Astrocyte (in vitro differentiated cells and primary cell): ENCODE measurements around the gene PRDM15. TPM values are rescaled to one million over a fixed set of nuclear protein-coding genes. Genes with fewer than 3 reads are reported as not detected.

Experiments
- DNase-seq: peaks from one replicate; pipeline ENCODE4 v3.0.0-alpha.2; 2010; ENCODE audit warnings: low read depth
- FAIRE-seq: peaks from 2 replicates; lab custom pipeline; 2011; peaks lifted over from hg19 to GRCh38; lab: Jason Lieb, UNC
- H2AFZ ChIP-seq: 2 replicates; pipeline ENCODE4 v1.6.0; 2012; ENCODE audit warnings: low read depth, low read length, inconsistent platforms
- H3K27ac ChIP-seq: 2 replicates; pipeline ENCODE4 v1.5.1; 2011; ENCODE audit warnings: low read depth, low read length, inconsistent platforms
- H3K27me3 ChIP-seq: 2 replicates; pipeline ENCODE4 v1.6.0; 2011; ENCODE audit warnings: low read length, inconsistent platforms; ENCODE audit not compliant: insufficient read depth
- H3K36me3 ChIP-seq: 2 replicates; pipeline ENCODE4 v1.5.1; 2011; ENCODE audit warnings: low read length, inconsistent platforms; ENCODE audit not compliant: insufficient read depth
- H3K4me1 ChIP-seq: 2 replicates; pipeline ENCODE4 v1.5.1; 2011; ENCODE audit warnings: low read length, inconsistent platforms; ENCODE audit not compliant: insufficient read depth
- H3K4me2 ChIP-seq: 2 replicates; pipeline ENCODE4 v1.6.0; 2012; ENCODE audit warnings: low read length, inconsistent platforms
- H3K4me3 ChIP-seq: 2 replicates; pipeline ENCODE4 v1.5.1; 2011; ENCODE audit warnings: low read depth, mild to moderate bottlenecking, low read length, inconsistent platforms; ENCODE audit not compliant: insufficient read depth
- H3K79me2 ChIP-seq: 2 replicates; pipeline ENCODE4 v1.6.0; 2012; ENCODE audit warnings: mild to moderate bottlenecking, low read length, inconsistent platforms; ENCODE audit not compliant: insufficient read depth
- H3K9ac ChIP-seq: 2 replicates; pipeline ENCODE4 v1.6.0; 2012; ENCODE audit warnings: mild to moderate bottlenecking, low read length, inconsistent platforms
- H3K9me3 ChIP-seq: 2 replicates; pipeline ENCODE4 v1.5.1; 2012; ENCODE audit warnings: low read depth, mild to moderate bottlenecking, low read length, inconsistent platforms; ENCODE audit not compliant: insufficient read depth
- H4K20me1 ChIP-seq: 2 replicates; pipeline ENCODE4 v1.6.0; 2012; ENCODE audit warnings: low read length, inconsistent platforms; ENCODE audit not compliant: insufficient read depth
- H3K27ac Mint-ChIP-seq: one replicate; pipeline ENCODE4 v1.8.0; 2021; ENCODE audit warnings: mild to moderate bottlenecking, mixed read lengths; ENCODE audit not compliant: unreplicated experiment
- H3K27me3 Mint-ChIP-seq: one replicate; pipeline ENCODE4 v1.8.0; 2021; ENCODE audit warnings: low read depth, mixed read lengths; ENCODE audit not compliant: unreplicated experiment
- H3K36me3 Mint-ChIP-seq: one replicate; pipeline ENCODE4 v1.8.0; 2021; ENCODE audit warnings: low read depth, mixed read lengths; ENCODE audit not compliant: unreplicated experiment
- H3K4me1 Mint-ChIP-seq: one replicate; pipeline ENCODE4 v1.8.0; 2021; ENCODE audit warnings: low read depth, mixed read lengths; ENCODE audit not compliant: unreplicated experiment
- H3K4me3 Mint-ChIP-seq: one replicate; pipeline ENCODE4 v1.8.0; 2021; ENCODE audit warnings: mild to moderate bottlenecking, moderate library complexity, mixed read lengths; ENCODE audit not compliant: unreplicated experiment
- H3K9me3 Mint-ChIP-seq: one replicate; pipeline ENCODE4 v1.8.0; 2021; ENCODE audit warnings: mild to moderate bottlenecking, mixed read lengths; ENCODE audit not compliant: unreplicated experiment
- CTCF ChIP-seq: IDR thresholded peaks from 2 replicates; pipeline ENCODE4 v1.5.1; 2011; ENCODE audit warnings: low read depth, mild to moderate bottlenecking, inconsistent platforms, low read length, moderate library complexity; ENCODE audit not compliant: insufficient read depth
- EZH2 ChIP-seq: IDR thresholded peaks from 2 replicates; pipeline ENCODE4 v1.6.1; 2012; ENCODE audit warnings: mild to moderate bottlenecking, low read length, inconsistent platforms; ENCODE audit not compliant: insufficient read depth
- total RNA-seq: library from RNA; stranded (reverse); gene quantifications from 2 replicates; pipeline ENCODE4 v1.2.1, GENCODE V29; 2021

The PRDM15 gene
- total RNA-seq, 1 donor from 2014 or later: 6.8 TPM

- no peaks in the 10 kb centered on the region for H4K20me1 ChIP-seq
- H3K4me2 ChIP-seq: no peak overlapping the region
- FAIRE-seq (no peak), DNase-seq (no peak)
- H3K36me3 ChIP-seq: peaks cover 4% of the 10 kb centered on the region
- no peaks in the 10 kb centered on the region for H3K4me1 ChIP-seq
- no peaks in the 10 kb centered on the region for H3K9me3 ChIP-seq
- no peak overlapping the region for H2AFZ ChIP-seq
- H3K4me1 Mint-ChIP-seq: peaks cover 2% of the 10 kb centered on the region
- no peak overlapping the region for H3K4me3 ChIP-seq
- H3K9ac ChIP-seq: no peak overlapping the region
- no peaks in the 10 kb centered on the region for H3K27me3 Mint-ChIP-seq
- no peak overlapping the region for H3K4me3 Mint-ChIP-seq
- H3K27me3 ChIP-seq: no peaks in the 10 kb centered on the region
- H3K27ac Mint-ChIP-seq: no peak overlapping the region
- no peaks in the 10 kb centered on the region for H3K79me2 ChIP-seq
- H3K27ac ChIP-seq: no peak overlapping the region
- H3K9me3 Mint-ChIP-seq: no peaks in the 10 kb centered on the region
- peaks cover 27% of the 10 kb centered on the region for H3K36me3 Mint-ChIP-seq
- TF ChIP-seq EZH2: no peak
- TF ChIP-seq CTCF: no peak
These were observed 27.9 kb downstream of the PRDM15 start for GRCh38 chr21:41851090-41851790.

GRCh38 chr21:41850085-41850484 is 29.1 kb downstream of the PRDM15 start:
- Histone ChIP-seq H4K20me1 (no peaks in the 10 kb centered on the region), H3K9ac (no peak overlapping the region), H3K9me3 (no peaks in the 10 kb centered on the region), H3K4me2 (no peak overlapping the region), H2AFZ (no peak overlapping the region), H3K27ac (no peak overlapping the region), H3K36me3 (peaks cover 4% of the 10 kb centered on the region), H3K4me1 (no peaks in the 10 kb centered on the region), H3K4me3 (no peak overlapping the region), H3K27me3 (no peaks in the 10 kb centered on the region), H3K79me2 (no peaks in the 10 kb centered on the region)
- H3K4me1 Mint-ChIP-seq: peaks cover 2% of the 10 kb centered on the region
- no peak overlapping the region for H3K27ac Mint-ChIP-seq
- H3K27me3 Mint-ChIP-seq: no peaks in the 10 kb centered on the region
- DNase-seq: no peak
- H3K36me3 Mint-ChIP-seq: peaks cover 31% of the 10 kb centered on the region
- no peak for FAIRE-seq
- H3K4me3 Mint-ChIP-seq: no peak overlapping the region
- TF ChIP-seq CTCF: no peak
- TF ChIP-seq EZH2: no peak
- H3K9me3 Mint-ChIP-seq: no peaks in the 10 kb centered on the region

GRCh38 chr21:41848958-41849580 is 30.1 kb downstream of the PRDM15 start:
- peaks cover 3% of the 10 kb centered on the region for H4K20me1 ChIP-seq
- no peak overlapping the region for H3K27ac Mint-ChIP-seq
- no peak overlapping the region for H3K4me3 ChIP-seq
- H3K36me3 ChIP-seq: peaks cover 4% of the 10 kb centered on the region
- H3K27me3 ChIP-seq: no peaks in the 10 kb centered on the region
- H3K9ac ChIP-seq: no peak overlapping the region
- TF ChIP-seq CTCF: no peak
- TF ChIP-seq EZH2: no peak
- H3K36me3 Mint-ChIP-seq: peaks cover 24% of the 10 kb centered on the region
- H3K79me2 ChIP-seq: no peaks in the 10 kb centered on the region
- no peaks in the 10 kb centered on the region for H3K9me3 Mint-ChIP-seq
- H2AFZ ChIP-seq: no peak overlapping the region
- DNase-seq: no peak
- H3K4me2 ChIP-seq: no peak overlapping the region
- no peaks in the 10 kb centered on the region for H3K9me3 ChIP-seq
- FAIRE-seq: no peak
- H3K4me1 Mint-ChIP-seq: peaks cover 2% of the 10 kb centered on the region
- H3K27ac ChIP-seq: no peak overlapping the region
- H3K27me3 Mint-ChIP-seq: no peaks in the 10 kb centered on the region
- H3K4me1 ChIP-seq: no peaks in the 10 kb centered on the region
- no peak overlapping the region for H3K4me3 Mint-ChIP-seq
